GM18511 (cell line): ENCODE measurements around the gene C1orf105.
"Not testable (repeated sequence)": the region's sequence is repeated elsewhere in the genome, so short reads cannot be mapped to it uniquely, and the experiment has no call there.

Source experiments
- ATAC-seq: cut with Tn5 transposase; IDR thresholded peaks from one replicate; pipeline ENCODE4 v1.9.1; 2021; ENCODE audit warnings: mild to moderate bottlenecking, moderate library complexity; ENCODE audit not compliant: unreplicated experiment

Gene C1orf105, protein sequence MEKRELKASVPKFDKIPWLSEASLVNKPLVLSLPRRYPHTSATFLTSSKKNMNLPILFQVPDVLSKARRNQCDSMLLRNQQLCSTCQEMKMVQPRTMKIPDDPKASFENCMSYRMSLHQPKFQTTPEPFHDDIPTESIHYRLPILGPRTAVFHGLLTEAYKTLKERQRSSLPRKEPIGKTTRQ

DNA sequence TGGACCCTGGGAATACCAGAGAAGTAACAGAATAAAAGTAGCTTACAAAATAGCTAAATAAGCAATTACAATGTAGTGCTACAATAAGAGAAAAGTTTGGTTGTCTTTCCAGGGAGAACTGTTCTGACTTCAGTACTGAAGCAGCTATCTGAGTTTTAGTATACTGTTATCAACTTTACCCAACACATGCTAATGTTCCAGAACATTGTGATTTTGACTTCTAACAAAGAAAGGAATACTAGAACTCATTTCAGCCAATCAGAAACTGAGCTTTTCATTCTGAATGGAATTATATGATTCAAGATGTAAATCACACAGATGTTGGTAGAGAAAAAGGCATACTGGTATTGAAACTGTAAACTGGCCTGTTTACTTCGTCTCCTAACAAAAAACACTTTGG, at the start of gene C1orf105:
C1orf105 (plus strand) TSS at position 301 of the 400 bp plus-strand sequence. CDS start 201 bp downstream, outside the sequence.
- no peak for ATAC-seq

DNA sequence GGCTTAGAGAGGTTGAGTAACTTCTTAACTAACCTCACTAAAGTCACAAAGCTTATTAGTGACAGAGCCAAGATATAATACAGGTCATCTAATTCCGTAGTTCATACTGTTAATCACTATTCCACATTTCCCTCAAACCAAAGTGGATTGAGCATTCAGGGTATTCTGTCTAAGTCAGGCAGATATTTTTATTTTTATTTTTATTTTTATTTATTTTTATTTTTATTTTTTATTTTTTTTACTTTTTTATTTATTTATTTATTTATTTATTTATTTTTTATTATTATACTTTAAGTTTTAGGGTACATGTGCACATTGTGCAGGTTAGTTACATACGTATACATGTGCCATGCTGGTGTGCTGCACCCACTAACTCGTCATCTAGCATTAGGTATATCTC, 48.8 kb upstream of the C1orf105 start:
- not testable (repeated sequence) for ATAC-seq

DNA sequence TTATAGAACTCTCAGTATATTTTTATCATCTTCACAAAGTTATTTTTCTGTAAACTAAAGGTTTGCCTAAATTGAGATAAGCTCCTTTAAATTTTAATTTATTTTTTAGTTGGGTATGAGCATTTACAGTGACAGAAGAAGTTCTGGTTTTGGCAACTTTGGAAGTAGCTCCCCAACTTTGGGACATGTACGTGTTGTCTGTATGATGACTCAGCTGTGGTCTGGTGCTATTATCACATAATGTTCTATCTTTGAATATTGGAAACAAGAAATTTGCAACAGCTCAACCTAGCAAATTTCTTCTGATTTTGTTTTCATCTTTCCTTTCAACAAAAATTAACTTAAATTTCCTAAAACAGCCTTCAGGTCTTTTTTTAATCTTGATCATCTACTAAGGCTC, 46.6 kb upstream of the C1orf105 start:
- ATAC-seq, result no peak

DNA sequence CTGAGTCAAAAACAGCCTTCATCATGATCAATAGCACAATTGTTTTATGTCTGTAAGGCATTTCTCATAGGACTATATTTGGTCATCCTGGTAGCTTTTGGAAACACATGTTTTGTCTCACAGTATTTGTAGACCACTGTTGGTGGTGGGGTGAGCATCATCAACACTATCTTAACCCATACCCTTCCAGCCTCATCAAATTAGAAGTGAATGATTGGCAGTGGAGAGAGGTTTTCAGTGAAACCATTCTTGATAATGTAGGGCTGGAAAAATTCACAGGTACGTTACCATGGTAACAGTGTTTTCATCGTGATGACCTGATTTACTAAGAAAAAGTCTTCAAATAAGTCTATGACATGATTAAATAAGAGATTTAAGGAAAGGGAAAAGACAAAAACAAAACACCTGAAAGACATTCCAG, 45.3 kb upstream of the C1orf105 start:
- ATAC-seq, result no peak

DNA sequence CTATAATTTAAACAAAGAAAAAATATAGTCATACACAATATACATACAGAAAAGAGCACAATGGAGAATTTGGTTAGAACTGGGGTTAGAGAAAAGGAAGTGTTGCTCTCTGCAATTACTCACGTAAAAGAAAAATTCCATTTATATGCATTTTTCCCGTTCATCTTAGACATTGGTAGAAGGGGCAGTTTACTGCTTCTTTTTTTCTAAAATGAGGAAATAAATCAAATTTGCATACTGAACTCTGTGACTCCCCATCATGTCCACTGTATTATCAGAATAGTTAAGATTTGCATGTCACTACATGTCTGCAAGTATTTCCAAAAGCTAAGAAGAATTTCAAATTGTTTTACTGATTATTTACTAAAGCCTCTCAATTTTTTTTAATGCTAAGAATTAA, 44.1 kb upstream of the C1orf105 start:
- ATAC-seq, result no peak

DNA sequence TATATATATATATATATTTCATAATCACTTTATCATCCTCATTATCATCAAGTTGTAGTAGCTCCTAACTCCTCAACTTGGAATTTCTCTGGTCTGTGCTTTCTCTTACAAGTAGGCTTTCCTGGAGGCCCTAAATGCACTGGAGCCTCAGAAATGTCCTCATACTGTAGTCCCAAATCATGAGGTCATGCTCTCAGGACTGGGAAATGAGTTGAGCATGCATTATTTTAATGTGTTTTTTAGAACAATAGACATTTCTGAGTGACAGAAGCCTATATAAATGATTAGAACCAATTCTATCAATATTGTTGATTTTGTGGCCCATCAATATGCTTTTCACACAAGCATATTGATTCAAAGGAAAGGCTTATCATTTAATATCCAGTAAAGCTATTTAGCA, 42.9 kb upstream of the C1orf105 start:
- no peak for ATAC-seq

DNA sequence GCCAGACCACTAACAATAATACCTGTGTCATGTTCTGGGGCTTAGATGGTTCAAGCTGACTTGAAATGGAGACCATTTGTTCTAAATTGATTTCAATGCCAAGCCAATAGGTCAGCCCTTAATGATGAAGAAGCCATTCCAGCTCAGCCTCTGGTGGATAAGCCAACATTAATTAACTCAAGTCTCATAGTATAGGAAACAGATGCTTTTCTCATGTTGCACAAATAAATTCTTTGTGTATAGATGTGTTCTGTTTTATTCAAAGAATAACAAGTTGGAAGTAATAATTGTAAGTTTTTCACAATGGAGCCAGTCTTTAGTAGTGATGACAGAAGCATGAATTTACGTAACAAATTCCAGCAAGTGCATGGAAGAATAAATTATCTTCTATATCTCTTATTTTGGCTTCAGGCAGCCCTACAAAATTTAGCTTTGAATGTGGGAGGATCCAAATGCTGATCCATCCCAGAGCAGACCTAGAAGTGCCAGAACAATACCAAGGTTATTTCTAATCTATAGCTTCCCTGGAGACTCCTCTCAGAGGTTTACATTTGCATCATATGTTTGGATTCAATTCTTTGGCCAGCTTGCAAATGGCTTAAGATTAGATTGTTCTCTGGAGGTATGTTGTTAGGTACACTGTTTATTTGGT, 42.2 kb upstream of the C1orf105 start:
- ATAC-seq, result no peak

DNA sequence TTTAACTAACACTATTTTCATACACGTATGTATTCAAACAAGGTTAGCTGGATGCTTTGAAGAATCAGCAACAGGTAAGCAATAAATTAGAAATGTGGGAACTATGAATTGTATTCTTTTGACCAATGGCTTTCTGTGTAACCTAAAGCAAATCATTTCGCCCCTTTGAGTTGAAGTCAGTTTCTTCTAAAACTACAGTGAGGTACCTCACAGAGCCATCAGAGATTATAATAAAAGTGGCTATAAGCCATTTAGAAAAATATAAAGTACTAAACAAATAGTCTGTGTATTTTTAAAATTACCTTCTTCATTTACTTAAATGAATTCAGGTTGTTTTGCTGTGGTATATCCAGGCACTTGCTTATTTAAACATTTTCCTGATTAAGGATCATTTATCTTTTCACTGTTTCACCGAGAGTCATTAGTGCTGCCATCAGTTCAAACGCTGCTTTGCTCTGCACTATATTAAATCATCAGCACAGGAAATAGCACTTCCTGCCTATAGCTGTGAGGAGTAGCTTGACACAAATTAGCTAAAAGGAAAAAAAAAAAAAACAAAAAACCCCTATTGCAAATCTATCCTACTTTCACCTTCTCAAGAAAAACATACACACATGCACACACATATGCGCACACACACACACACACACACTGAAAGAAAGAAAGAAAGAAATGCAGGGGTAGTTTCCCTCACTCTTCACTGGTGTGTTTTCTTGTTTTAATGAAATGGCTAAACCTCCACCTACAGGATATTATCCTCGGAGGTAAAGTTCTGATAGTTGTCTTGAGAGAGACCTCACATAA, 39.8 kb upstream of the C1orf105 start:
- peak; percentile 99 for ATAC-seq

DNA sequence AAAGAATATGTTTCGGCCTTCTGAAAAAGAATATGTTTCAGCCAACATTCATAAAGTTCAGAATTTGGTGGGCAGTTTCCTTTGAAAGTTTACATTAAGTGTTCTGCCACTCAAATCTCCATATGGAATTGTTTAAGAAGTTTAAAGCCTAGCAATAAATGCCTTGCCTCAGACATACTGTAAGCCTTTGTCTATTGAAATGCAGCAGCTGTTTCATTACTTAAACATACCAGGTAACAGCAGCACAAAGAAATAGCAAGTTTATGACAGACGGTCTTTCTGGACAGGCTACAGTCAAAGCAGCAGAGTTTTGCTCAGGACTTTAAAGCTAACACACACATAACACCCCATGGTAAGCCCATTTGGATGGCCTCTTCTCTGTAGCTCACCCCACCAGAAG, 38.5 kb upstream of the C1orf105 start:
- no peak for ATAC-seq

DNA sequence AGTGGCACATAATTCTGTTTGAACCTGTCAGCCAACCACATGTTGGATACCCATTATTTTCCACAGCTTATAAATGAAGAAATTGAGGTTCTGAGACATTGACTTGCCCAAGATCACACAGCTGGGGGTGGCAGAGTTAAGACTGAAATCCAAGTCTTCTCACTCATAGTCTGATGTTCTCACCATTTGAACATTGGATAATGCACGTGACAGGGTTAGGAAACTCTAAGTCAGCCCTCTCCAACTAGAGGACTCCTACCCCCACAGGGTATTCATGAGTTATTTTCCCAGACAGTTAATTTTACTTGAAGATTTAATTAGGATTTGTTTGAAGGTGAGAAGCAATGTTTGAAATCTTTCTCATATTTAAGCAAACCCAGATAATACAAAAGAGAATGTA, 38.1 kb upstream of the C1orf105 start:
- ATAC-seq, result no peak

DNA sequence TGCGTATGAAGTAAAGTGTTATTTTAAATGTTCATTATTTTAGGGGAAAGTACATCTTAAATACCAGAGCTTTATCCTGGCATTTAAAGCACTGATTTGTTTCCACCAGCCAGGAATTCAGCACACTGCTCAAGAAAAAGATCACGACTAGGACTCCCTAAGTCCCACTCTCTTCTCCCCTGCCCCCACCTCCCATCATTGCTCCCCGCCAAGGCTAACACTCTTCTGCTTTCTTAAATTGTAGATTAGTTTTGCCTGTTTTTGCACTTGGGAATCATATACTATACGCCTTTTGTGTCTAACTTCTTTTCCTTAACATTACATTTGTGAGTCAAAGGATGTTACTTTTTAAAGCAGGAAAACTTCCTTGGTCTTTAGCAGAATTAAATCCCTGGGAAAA, 37.5 kb upstream of the C1orf105 start:
- no peak for ATAC-seq

DNA sequence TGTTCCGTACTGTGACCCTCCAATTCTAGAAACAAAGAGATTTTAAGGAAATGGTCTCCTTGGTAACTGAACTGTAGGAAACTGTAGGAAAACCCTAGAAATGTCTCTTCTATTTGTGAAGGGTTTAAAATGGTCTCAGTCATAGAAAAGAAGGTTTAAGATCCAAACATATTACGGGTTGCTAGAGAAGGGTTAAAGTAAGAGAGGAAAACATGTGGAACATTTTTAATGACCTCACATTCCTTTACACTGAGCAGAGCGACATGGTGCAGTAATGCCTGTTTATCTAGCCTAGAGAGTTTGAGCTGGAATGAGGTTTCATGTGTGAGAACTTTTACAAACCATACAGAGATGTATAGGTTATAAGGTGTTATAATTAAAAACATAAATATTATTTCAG, 36.9 kb upstream of the C1orf105 start:
- no peak for ATAC-seq

DNA sequence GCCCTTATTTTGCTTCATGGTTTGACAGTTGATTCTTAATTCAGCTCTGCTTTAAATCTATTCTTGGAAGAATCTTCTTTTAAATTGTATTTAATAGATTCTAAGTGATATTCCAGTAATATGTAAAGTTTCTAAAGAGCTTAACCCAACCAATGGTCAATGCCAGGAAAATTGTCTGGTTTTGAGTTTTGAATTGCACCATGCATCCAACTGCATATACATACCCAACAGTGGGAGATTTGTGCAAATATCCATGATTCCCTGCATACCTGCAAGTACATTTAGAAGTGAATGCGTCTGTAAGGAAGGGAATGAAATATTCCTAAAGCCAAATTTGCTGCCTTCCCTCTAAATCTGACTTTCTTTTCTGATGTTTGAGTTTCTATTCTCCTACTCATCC, 35.8 kb upstream of the C1orf105 start:
- ATAC-seq, result no peak

DNA sequence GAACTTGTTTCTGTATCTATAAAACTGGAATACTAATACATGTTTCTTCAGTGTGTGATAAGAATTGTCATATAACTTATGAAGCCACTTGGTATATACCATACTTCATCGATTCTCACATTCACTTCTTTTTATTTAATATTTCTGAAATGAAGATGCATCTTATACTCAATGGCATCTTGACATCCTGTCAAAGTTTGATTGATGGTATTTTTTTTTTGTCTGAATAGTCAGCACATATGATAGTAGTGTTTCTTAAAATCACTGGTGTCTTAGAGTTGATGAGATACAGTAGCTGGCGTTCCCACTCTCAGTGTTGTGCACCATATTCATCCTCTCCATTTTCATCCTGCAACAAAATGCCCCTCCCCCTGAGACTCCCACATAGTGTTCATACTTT, 34.4 kb upstream of the C1orf105 start:
- ATAC-seq, result no peak

DNA sequence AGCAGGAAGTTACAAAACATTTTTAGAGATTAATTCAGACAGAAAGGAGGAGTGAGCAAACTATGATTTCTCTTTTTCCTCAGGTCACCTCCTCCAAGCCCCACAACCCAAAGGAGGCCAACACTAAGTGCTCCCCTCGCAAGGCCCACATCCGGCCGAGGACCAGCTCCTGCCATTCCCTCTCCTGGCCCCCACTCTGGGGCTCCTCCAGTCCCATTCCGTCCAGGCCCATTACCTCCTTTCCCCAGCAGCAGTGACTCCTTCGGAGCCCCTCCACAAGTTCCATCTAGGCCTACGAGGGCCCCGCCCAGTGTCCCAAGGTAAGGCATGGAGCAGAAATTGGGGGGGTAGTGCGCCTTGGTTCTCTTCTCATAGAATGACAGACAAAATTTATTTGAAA, 32.0 kb upstream of the C1orf105 start:
- ATAC-seq, result no peak

DNA sequence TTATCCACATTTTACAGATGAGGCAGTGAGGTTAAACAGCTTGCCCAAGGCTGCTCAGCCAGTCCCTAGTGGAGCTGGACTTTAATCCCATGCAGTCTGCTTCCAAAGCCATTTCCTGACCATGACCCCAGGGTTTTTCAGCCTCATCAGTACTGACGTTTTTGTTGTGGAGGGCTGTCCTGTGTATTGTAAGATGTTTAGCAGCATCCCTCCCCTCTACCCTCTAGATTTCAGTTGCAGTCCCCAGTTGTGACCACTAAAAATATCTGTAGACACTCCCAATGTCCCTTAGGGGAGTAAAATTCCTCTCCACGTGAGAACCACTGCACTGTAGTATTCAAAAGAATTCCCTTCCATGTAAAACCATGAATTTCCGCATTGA, 30.2 kb upstream of the C1orf105 start:
- no peak for ATAC-seq

DNA sequence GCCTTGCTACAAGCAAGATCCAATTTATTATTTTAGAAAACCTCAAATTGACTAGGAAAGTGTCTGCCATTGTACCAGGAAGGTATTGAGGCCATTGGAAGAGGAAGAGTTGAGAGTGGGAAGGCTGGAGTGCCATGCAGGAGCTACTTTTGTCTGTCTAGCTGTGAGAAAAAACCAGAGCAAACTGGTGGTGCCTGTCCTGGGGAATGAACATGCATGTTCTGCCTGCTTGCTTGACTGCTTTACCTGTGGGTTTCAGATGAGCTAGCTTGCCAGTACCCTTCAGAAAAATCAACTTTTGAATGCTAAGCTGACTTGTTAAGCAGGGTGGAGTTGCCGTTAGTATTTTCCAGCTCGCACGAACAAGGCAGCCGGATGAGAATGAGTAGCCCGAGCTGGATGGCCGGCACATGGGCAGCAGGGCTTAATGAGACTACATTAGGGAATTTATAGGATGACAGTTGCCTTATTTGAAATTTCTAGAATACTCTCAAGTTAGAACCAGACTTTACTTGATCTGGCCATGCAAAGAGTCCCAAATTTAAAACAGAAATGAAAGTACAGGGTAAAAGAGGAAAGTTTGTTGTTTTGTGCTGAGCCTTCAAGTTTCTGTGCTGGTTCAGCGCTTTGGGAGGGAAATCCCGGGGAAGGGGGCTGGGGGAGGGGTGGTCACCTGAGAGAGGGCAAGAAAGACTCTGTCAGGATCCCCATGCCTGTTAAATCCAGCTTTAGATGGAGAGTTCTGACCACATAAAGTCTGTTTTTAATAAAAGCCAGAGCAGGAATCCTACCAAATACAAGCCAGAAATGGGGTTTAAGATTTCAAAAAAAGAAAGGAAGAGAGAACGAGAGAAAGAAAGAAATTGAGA, 29.6 kb upstream of the C1orf105 start:
- ATAC-seq, result peak; percentile 78

DNA sequence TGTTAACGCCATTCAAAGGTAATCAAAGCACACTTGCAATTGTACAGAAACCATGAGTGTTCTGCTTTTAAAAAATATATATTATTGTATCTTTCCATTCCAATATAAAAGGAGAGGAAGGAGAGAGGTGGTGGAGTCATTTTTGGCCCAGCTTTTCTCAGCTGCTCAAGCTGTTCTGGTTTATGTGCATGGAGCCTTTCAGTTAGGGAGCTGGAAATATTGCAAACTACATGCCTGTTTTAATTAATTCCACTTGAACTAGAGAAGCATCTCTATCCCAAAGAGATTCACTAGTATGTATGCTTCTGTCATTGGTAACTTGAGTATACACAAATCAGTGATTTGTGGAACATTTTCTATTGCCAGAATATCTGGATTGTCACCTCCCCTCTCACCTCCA, 28.5 kb upstream of the C1orf105 start:
- no peak for ATAC-seq

DNA sequence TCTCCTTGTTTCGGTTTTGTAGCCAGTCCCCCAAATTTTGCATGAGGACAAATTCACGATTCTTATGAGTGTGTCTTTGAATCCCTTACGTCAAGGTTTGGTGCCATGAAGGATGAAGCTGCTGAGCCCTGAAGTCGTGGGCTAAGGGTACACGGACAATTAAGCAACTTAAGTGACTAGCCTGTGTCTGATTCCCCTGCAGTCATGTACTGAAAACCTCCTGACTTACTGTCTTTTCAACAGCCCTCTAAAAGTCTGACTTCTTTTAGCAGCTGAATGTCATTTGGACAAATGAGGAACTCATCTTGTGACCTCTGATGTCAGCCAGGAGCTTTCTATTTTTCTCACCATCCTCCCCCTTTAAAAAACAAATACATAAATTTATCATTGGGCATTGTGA, 27.1 kb upstream of the C1orf105 start:
- ATAC-seq, result no peak

DNA sequence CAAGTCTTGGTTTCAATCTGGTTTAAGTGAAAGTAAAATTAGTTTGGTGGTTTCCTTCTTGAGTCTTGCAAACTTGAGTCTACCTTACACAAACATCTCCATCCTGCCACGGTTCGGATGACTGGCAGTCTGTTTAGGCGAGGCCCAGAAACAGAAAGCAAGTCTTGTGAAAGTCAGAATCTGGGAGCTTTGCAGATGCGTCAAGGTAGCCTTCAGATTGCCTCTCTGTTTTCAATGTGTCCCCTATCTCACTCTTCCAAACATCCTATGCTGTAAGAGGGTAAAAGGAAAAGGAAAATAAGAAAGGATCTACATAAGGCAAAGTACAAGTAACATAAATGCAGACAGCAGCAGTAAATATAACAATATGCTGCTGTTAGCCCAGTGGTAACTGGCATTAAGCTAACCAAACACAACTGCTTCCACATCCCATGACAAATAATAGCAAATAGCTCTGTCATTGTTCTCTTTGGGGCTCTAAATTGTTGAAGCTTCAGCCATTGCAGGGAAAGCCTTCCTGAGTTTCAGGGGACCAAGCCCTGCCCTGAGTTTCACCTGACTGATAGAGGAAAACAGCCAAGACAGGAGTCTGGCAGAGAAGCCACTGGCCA, 26.2 kb upstream of the C1orf105 start:
- peak; percentile 86 for ATAC-seq

DNA sequence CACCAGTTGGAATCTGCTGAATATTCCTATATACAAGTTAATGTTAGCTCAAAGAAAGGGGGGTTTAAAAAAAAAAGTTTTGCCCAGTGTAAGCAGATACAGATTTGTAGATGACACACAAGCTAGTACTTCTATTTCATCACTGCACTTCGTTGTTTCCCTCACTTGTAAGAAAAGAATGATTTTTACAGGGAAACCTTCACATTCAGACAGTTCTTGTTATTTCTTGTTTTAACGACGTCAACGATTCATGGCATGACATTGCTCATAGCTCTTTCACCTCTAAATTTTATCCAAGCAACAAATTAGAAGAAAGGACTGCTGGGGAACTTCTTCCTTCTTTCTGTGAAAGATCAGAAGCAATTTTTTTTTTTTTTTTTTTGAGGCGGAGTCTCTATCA, 25.7 kb upstream of the C1orf105 start:
- ATAC-seq, result no peak
